Measurements from ENCODE around the gene CELF3. TPM values are rescaled to one million over a fixed set of nuclear protein-coding genes. Genes with fewer than 3 reads are reported as not detected.

The CELF3 gene
- total and polyA plus RNA-seq, 2 experiments from 2014 or later = 0.31 to 0.58 TPM

DNA sequence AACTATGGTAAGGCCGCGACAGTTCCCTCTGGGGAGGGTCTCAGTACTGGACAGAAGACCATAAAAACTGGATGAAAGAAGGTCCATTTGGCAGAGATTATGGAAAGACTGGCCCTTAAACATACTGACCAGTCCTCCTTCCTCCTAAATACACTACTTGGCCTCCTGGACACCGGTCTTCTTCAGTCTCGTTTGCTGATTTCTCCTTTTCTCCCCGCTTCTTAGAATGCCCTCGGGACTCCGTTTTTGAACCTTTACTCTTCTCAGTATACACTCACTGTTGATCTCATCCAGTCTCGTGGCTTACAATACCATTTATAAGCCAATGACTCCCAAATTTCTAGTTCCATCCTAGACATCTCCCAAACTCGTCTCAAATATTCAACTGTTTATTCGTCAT, 47.4 kb upstream of the CELF3 start (continued):
- TF ChIP-seq ZNF462 (CRISPR knock-in tag; IDR thresholded peaks at IDR 0.05) (no peak), ZNF114 (CRISPR knock-in tag; IDR thresholded peaks at IDR 0.05) (no peak)
- TF ChIP-seq, protein P1, sequence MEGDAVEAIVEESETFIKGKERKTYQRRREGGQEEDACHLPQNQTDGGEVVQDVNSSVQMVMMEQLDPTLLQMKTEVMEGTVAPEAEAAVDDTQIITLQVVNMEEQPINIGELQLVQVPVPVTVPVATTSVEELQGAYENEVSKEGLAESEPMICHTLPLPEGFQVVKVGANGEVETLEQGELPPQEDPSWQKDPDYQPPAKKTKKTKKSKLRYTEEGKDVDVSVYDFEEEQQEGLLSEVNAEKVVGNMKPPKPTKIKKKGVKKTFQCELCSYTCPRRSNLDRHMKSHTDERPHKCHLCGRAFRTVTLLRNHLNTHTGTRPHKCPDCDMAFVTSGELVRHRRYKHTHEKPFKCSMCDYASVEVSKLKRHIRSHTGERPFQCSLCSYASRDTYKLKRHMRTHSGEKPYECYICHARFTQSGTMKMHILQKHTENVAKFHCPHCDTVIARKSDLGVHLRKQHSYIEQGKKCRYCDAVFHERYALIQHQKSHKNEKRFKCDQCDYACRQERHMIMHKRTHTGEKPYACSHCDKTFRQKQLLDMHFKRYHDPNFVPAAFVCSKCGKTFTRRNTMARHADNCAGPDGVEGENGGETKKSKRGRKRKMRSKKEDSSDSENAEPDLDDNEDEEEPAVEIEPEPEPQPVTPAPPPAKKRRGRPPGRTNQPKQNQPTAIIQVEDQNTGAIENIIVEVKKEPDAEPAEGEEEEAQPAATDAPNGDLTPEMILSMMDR (conservative IDR thresholded peaks at IDR 0.05; ENCODE audit: low read depth in 2 of 2) = no peak
- TF ChIP-seq, protein P2, sequence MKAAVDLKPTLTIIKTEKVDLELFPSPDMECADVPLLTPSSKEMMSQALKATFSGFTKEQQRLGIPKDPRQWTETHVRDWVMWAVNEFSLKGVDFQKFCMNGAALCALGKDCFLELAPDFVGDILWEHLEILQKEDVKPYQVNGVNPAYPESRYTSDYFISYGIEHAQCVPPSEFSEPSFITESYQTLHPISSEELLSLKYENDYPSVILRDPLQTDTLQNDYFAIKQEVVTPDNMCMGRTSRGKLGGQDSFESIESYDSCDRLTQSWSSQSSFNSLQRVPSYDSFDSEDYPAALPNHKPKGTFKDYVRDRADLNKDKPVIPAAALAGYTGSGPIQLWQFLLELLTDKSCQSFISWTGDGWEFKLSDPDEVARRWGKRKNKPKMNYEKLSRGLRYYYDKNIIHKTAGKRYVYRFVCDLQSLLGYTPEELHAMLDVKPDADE (IDR thresholded peaks at IDR 0.05) = no peak
